ENCODE measurements around the gene UST.
"Not testable (repeated sequence)": the region's sequence is repeated elsewhere in the genome, so short reads cannot be mapped to it uniquely, and the experiment has no call there.

UST gene

DNA sequence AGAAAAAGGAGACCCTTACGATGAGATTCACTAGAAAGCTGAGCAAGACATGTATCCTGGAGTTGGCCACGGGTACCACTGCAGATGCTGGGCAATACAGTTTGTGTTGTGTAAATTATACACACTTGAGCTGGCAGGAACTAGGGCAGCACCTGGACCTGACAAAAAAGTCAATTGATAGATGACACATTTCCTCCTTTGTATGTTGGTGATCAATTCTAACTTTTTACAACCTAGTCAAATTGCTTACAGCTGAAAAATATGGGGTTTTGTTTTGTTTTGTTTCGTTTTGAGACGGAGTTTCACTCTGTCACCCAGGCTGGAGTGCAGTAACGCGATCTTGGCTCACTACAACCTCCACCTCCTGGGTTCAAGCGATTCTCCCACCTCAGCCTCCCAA is 108.9 kb downstream of the UST start:
- Histone ChIP-seq H3K4me3 (ENCODE audit: low read length in 2 of 2) (no peak overlapping the region), H3K27ac (ENCODE audit: low read depth in 2 of 2, low read length in 2 of 2) (no peak overlapping the region), H3K27me3 (ENCODE audit: control insufficient read depth in 2 of 2, insufficient read depth in 2 of 2, low read length in 2 of 2) (no peaks in the 10 kb centered on the region), H3K9ac (ENCODE audit: low read depth in 1 of 2, low read length in 2 of 2) (no peak overlapping the region), H3K9me3 (ENCODE audit: control insufficient read depth in 2 of 2, low read length in 2 of 2) (no peaks in the 10 kb centered on the region), H3K36me3 (ENCODE audit: control insufficient read depth in 2 of 2, insufficient read depth in 2 of 2, low read length in 2 of 2) (no peaks in the 10 kb centered on the region), H3K4me1 (ENCODE audit: control insufficient read depth in 2 of 2, insufficient read depth in 2 of 2, low read length in 2 of 2) (no peaks in the 10 kb centered on the region)

DNA sequence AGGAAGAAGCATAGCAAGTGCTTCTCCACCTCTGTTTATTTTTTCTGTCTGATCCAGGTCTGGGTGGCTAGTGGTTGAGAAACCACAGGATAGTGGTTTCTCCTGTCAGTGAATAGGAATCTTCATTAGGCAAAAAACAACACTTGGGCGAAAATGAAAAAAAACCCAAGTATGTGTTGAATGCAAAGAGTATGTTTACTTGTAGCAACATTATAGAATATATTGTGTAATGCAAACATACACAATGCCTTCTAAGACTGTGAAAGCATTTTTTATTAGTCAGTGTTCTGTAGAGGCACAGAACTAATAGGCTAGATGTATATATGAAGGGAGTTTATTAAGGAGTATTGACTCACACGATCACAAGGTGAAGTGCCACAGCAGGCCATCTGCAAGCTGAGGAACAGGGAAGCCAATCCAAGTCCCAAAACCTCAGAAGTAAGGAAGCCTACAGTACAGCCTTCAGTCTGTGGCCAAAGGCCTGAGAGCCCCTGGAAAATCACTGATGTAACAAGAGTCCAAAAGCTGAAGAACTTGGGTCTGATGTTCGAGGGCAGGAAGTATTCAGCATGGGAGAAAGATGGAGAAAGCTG is 111.1 kb downstream of the UST start:
- no peaks in the 10 kb centered on the region for H3K36me3 ChIP-seq (ENCODE audit: control insufficient read depth in 2 of 2, insufficient read depth in 2 of 2, low read length in 2 of 2)
- no peak overlapping the region for H3K4me3 ChIP-seq (ENCODE audit: low read length in 2 of 2)
- no peaks in the 10 kb centered on the region for H3K4me1 ChIP-seq (ENCODE audit: control insufficient read depth in 2 of 2, insufficient read depth in 2 of 2, low read length in 2 of 2)
- H3K27me3 ChIP-seq (ENCODE audit: control insufficient read depth in 2 of 2, insufficient read depth in 2 of 2, low read length in 2 of 2) = no peaks in the 10 kb centered on the region
- no peak overlapping the region for H3K9ac ChIP-seq (ENCODE audit: low read depth in 1 of 2, low read length in 2 of 2)
- no peaks in the 10 kb centered on the region for H3K9me3 ChIP-seq (ENCODE audit: control insufficient read depth in 2 of 2, low read length in 2 of 2)
- H3K27ac ChIP-seq (ENCODE audit: low read depth in 2 of 2, low read length in 2 of 2) = no peak overlapping the region

DNA sequence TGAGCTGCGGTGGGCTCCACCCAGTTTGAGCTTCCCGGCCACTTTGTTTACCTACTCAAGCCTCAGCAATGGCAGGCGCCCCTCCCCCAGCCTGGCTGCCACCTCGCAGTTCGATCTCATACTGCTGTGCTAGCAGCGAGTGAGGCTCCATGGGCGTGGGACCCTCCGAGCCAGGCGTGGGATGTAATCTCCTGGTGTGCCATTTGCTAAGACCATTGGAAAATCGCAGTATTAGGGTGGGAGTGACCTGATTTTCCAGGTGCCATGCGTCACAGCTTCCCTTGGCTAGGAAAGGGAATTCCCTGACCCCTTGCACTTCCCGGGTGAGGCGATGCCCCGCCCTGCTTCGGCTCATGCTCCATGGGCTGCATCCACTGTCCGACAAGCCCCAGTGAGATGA is 117.3 kb downstream of the UST start:
- not testable (repeated sequence) for H3K9ac ChIP-seq (ENCODE audit: low read depth in 1 of 2, low read length in 2 of 2); H3K27me3 ChIP-seq (ENCODE audit: control insufficient read depth in 2 of 2, insufficient read depth in 2 of 2, low read length in 2 of 2); H3K4me1 ChIP-seq (ENCODE audit: control insufficient read depth in 2 of 2, insufficient read depth in 2 of 2, low read length in 2 of 2); H3K27ac ChIP-seq (ENCODE audit: low read depth in 2 of 2, low read length in 2 of 2); H3K36me3 ChIP-seq (ENCODE audit: control insufficient read depth in 2 of 2, insufficient read depth in 2 of 2, low read length in 2 of 2); H3K9me3 ChIP-seq (ENCODE audit: control insufficient read depth in 2 of 2, low read length in 2 of 2); H3K4me3 ChIP-seq (ENCODE audit: low read length in 2 of 2)

DNA sequence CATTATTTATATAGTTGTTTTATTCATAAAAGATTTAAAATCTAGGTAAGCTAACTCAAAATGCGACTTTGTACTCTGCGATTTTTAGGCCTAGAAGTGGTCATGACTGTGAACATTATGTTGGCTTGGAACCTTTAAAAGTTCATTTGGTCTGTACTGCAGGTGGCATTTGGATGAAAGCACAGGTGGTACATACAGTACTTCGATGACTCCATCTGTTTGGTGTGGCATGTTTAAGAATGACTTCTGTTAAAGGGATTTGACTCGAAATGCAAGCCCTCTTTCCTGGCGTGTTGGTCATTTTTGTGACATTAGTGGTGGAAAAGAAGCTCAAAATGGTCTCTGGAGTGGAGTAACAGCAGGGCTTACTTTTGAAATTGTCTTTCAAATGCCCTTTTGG is 118.1 kb downstream of the UST start:
- Histone ChIP-seq H3K9ac (ENCODE audit: low read depth in 1 of 2, low read length in 2 of 2) (no peak overlapping the region), H3K36me3 (ENCODE audit: control insufficient read depth in 2 of 2, insufficient read depth in 2 of 2, low read length in 2 of 2) (no peaks in the 10 kb centered on the region), H3K27ac (ENCODE audit: low read depth in 2 of 2, low read length in 2 of 2) (no peak overlapping the region), H3K27me3 (ENCODE audit: control insufficient read depth in 2 of 2, insufficient read depth in 2 of 2, low read length in 2 of 2) (no peaks in the 10 kb centered on the region), H3K4me1 (ENCODE audit: control insufficient read depth in 2 of 2, insufficient read depth in 2 of 2, low read length in 2 of 2) (no peaks in the 10 kb centered on the region), H3K4me3 (ENCODE audit: low read length in 2 of 2) (no peak overlapping the region), H3K9me3 (ENCODE audit: control insufficient read depth in 2 of 2, low read length in 2 of 2) (no peaks in the 10 kb centered on the region)

DNA sequence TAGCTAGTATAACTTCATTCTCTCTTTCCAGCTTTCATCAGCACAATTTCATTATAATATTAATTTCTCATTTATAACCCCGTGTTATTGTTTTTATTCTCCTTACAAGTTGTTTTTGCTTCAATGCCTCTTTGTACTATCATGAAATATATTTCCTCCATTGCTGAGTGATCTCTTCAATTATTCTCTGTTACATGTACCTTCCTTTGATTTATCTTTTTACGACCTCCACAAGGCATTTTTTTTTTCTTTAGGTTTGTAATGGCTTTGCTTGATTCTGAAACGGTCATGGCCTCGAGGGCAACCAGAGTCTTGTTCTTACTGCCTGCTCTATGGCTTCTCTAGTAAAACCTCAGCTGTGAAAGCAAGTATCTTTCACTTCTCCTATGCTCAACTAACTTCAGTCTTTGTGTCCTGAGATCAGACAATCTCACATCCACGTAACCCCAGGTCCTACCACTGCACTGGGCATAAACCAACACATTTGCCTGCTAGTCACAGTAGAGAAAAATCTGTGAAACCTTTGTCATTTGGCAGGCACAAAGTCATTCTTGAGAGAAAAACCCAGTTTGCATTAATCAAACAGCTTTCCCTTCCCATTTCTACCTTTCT is 119.9 kb downstream of the UST start:
- Histone ChIP-seq H3K27ac (ENCODE audit: low read depth in 2 of 2, low read length in 2 of 2) (no peak overlapping the region), H3K36me3 (ENCODE audit: control insufficient read depth in 2 of 2, insufficient read depth in 2 of 2, low read length in 2 of 2) (no peaks in the 10 kb centered on the region), H3K9ac (ENCODE audit: low read depth in 1 of 2, low read length in 2 of 2) (no peak overlapping the region), H3K4me3 (ENCODE audit: low read length in 2 of 2) (no peak overlapping the region), H3K9me3 (ENCODE audit: control insufficient read depth in 2 of 2, low read length in 2 of 2) (no peaks in the 10 kb centered on the region), H3K4me1 (ENCODE audit: control insufficient read depth in 2 of 2, insufficient read depth in 2 of 2, low read length in 2 of 2) (no peaks in the 10 kb centered on the region), H3K27me3 (ENCODE audit: control insufficient read depth in 2 of 2, insufficient read depth in 2 of 2, low read length in 2 of 2) (no peaks in the 10 kb centered on the region)

DNA sequence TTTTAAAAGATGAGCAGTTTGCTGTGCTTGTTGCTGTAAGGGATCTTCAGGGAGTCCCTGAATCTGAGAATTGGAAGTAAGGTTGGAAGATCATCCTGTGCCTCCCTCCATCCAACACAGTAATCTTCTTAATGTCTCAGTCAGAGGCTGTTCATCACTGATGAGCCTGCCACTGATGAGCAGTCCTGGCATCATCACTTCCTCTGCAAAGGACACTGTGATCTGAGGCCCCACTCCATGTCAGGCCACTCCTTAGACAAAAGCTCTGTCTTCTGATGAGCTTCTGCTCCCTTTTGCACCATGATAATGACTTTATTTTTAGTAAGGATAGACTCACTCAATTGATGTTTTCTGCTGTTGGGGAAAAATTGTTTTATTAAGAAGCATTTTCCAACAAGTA is 121.0 kb downstream of the UST start:
- Histone ChIP-seq H3K9me3 (ENCODE audit: control insufficient read depth in 2 of 2, low read length in 2 of 2) (no peaks in the 10 kb centered on the region), H3K27me3 (ENCODE audit: control insufficient read depth in 2 of 2, insufficient read depth in 2 of 2, low read length in 2 of 2) (no peaks in the 10 kb centered on the region), H3K4me1 (ENCODE audit: control insufficient read depth in 2 of 2, insufficient read depth in 2 of 2, low read length in 2 of 2) (no peaks in the 10 kb centered on the region), H3K36me3 (ENCODE audit: control insufficient read depth in 2 of 2, insufficient read depth in 2 of 2, low read length in 2 of 2) (no peaks in the 10 kb centered on the region), H3K27ac (ENCODE audit: low read depth in 2 of 2, low read length in 2 of 2) (no peak overlapping the region), H3K9ac (ENCODE audit: low read depth in 1 of 2, low read length in 2 of 2) (no peak overlapping the region), H3K4me3 (ENCODE audit: low read length in 2 of 2) (no peak overlapping the region)

DNA sequence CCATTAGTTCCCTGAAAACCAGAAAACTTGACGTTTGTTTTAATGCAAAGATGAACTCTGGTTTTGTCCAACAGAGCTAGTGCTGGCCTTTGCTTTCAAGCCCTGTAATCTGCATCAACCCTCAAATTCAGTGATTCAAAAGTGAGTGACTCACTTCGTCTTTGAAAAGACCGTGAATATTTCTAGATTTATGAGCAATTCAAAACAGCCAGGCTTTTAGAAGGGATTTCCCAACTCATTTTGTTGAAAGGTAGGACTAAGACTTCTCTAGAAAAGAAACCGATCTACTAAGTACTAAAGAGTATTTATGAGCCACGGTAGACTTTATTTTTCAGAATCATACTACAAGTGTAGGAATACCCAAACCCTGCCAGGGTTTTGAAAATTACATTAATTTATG is 121.5 kb downstream of the UST start:
- Histone ChIP-seq H3K27ac (ENCODE audit: low read depth in 2 of 2, low read length in 2 of 2) (no peak overlapping the region), H3K4me1 (ENCODE audit: control insufficient read depth in 2 of 2, insufficient read depth in 2 of 2, low read length in 2 of 2) (no peaks in the 10 kb centered on the region), H3K9ac (ENCODE audit: low read depth in 1 of 2, low read length in 2 of 2) (no peak overlapping the region), H3K9me3 (ENCODE audit: control insufficient read depth in 2 of 2, low read length in 2 of 2) (no peaks in the 10 kb centered on the region), H3K27me3 (ENCODE audit: control insufficient read depth in 2 of 2, insufficient read depth in 2 of 2, low read length in 2 of 2) (no peaks in the 10 kb centered on the region), H3K4me3 (ENCODE audit: low read length in 2 of 2) (no peak overlapping the region), H3K36me3 (ENCODE audit: control insufficient read depth in 2 of 2, insufficient read depth in 2 of 2, low read length in 2 of 2) (no peaks in the 10 kb centered on the region)

DNA sequence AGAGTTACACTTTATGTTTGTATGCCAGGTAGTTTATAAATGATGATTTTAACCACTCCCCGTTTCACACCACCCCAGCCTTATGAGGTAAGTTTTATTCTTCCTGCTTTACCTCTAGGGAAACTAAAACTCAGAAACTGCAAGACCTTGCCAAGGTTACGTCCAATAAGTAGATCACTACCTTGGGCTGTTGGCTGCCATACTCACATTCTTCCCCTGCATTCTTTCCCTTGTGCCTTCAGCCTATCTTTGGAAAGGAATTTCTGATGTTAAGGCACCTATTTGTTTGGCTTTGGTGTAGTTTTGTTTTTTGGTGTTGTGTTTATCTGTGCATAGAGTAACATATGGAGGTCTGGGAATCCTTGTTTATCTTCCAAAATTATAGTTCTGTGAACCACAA is 122.1 kb downstream of the UST start:
- Histone ChIP-seq H3K9me3 (ENCODE audit: control insufficient read depth in 2 of 2, low read length in 2 of 2) (no peaks in the 10 kb centered on the region), H3K4me1 (ENCODE audit: control insufficient read depth in 2 of 2, insufficient read depth in 2 of 2, low read length in 2 of 2) (no peaks in the 10 kb centered on the region), H3K27me3 (ENCODE audit: control insufficient read depth in 2 of 2, insufficient read depth in 2 of 2, low read length in 2 of 2) (no peaks in the 10 kb centered on the region), H3K27ac (ENCODE audit: low read depth in 2 of 2, low read length in 2 of 2) (no peak overlapping the region), H3K36me3 (ENCODE audit: control insufficient read depth in 2 of 2, insufficient read depth in 2 of 2, low read length in 2 of 2) (no peaks in the 10 kb centered on the region), H3K4me3 (ENCODE audit: low read length in 2 of 2) (no peak overlapping the region), H3K9ac (ENCODE audit: low read depth in 1 of 2, low read length in 2 of 2) (no peak overlapping the region)

DNA sequence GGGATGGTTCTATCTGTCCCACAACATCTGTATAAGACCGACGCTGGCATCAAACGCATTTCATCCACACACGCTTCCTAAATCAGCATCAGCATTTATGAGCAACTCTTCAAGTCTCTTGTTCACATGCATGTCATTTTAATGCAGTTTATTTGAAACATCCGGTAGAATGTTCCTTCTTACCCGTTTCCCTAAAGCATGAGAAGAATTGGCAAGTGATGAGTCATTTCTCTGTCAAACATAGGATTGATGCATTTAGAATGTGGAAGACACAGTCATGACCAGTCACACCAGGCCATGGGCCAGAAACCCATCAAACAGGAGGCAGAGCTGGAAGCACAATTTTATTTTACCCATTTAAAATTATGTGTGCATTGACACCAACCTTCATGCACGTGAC is 122.8 kb downstream of the UST start:
- H3K9me3 ChIP-seq (ENCODE audit: control insufficient read depth in 2 of 2, low read length in 2 of 2) = no peaks in the 10 kb centered on the region
- H3K36me3 ChIP-seq (ENCODE audit: control insufficient read depth in 2 of 2, insufficient read depth in 2 of 2, low read length in 2 of 2) = no peaks in the 10 kb centered on the region
- H3K27me3 ChIP-seq (ENCODE audit: control insufficient read depth in 2 of 2, insufficient read depth in 2 of 2, low read length in 2 of 2) = no peaks in the 10 kb centered on the region
- H3K4me3 ChIP-seq (ENCODE audit: low read length in 2 of 2) = no peak overlapping the region
- H3K9ac ChIP-seq (ENCODE audit: low read depth in 1 of 2, low read length in 2 of 2) = no peak overlapping the region
- H3K4me1 ChIP-seq (ENCODE audit: control insufficient read depth in 2 of 2, insufficient read depth in 2 of 2, low read length in 2 of 2) = no peaks in the 10 kb centered on the region
- no peak overlapping the region for H3K27ac ChIP-seq (ENCODE audit: low read depth in 2 of 2, low read length in 2 of 2)

DNA sequence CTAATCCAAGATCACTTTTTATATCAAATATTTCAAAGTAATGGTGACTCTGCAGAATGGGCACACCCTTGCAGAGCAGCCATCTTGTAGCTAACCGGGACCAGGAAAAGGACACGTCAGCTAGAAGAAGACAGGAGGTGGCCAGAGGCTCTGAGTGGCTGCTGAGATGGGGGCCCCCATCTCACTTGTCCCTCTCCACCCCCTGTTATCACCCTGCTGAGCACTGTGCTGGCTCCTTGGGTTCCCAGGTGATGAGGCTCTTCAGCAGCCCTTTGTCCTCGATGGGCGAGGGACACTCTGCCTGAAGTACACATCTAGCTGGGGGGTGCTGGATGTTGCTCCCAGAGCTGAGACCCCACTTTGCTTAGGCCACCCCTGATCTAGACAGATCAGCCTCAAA is 126.3 kb downstream of the UST start:
- H3K4me3 ChIP-seq (ENCODE audit: low read length in 2 of 2) = no peak overlapping the region
- no peaks in the 10 kb centered on the region for H3K9me3 ChIP-seq (ENCODE audit: control insufficient read depth in 2 of 2, low read length in 2 of 2)
- no peaks in the 10 kb centered on the region for H3K4me1 ChIP-seq (ENCODE audit: control insufficient read depth in 2 of 2, insufficient read depth in 2 of 2, low read length in 2 of 2)
- H3K9ac ChIP-seq (ENCODE audit: low read depth in 1 of 2, low read length in 2 of 2) = no peak overlapping the region
- no peaks in the 10 kb centered on the region for H3K27me3 ChIP-seq (ENCODE audit: control insufficient read depth in 2 of 2, insufficient read depth in 2 of 2, low read length in 2 of 2)
- H3K36me3 ChIP-seq (ENCODE audit: control insufficient read depth in 2 of 2, insufficient read depth in 2 of 2, low read length in 2 of 2) = no peaks in the 10 kb centered on the region
- H3K27ac ChIP-seq (ENCODE audit: low read depth in 2 of 2, low read length in 2 of 2) = no peak overlapping the region

DNA sequence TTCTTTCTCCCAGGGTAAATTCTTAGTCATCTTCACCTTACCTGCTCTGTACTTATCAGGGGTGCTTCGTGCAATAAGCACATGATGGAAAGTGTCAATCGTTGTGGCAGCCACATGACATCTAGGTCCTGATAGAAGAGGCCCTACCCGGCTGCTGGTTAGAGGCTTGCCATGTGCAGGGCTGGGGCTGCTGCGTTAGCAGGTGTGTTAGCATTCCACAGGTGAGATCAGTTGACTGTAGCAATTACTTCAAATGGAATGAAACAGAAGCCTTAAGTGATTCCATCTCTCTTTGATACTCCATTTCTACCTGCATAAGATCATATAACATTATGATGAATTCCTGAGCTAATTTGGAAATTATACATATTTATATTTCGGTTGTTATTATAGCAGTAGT is 127.0 kb downstream of the UST start:
- H3K27ac ChIP-seq (ENCODE audit: low read depth in 2 of 2, low read length in 2 of 2) = no peak overlapping the region
- no peak overlapping the region for H3K4me3 ChIP-seq (ENCODE audit: low read length in 2 of 2)
- H3K9ac ChIP-seq (ENCODE audit: low read depth in 1 of 2, low read length in 2 of 2) = no peak overlapping the region
- H3K27me3 ChIP-seq (ENCODE audit: control insufficient read depth in 2 of 2, insufficient read depth in 2 of 2, low read length in 2 of 2) = no peaks in the 10 kb centered on the region
- no peaks in the 10 kb centered on the region for H3K4me1 ChIP-seq (ENCODE audit: control insufficient read depth in 2 of 2, insufficient read depth in 2 of 2, low read length in 2 of 2)
- no peaks in the 10 kb centered on the region for H3K9me3 ChIP-seq (ENCODE audit: control insufficient read depth in 2 of 2, low read length in 2 of 2)
- H3K36me3 ChIP-seq (ENCODE audit: control insufficient read depth in 2 of 2, insufficient read depth in 2 of 2, low read length in 2 of 2) = no peaks in the 10 kb centered on the region

Data from mucosa of rectum (tissue), 2 donors.